Activated CD4-positive, alpha-beta T cell treated with anti-CD3 and anti-CD28 coated beads, Interleukin-2, amount 10 ng/mL, durations not matched to agents 7 days and 5 days (primary cell): ENCODE results near the gene SUN1. TPM values are rescaled to one million over a fixed set of nuclear protein-coding genes. Genes with fewer than 3 reads are reported as not detected.
"Not testable (repeated sequence)": the region's sequence is repeated elsewhere in the genome, so short reads cannot be mapped to it uniquely, and the experiment has no call there.

Experiments used
- CTCF ChIA-PET: fragments of 350-600 bp; sonication (Branson Sonifier 250); formaldehyde crosslinking; loops from one replicate; lab custom pipeline; 2021; ENCODE audit warnings: antibody characterized with exemption; lab: Charles Lee
- POLR2A ChIA-PET: fragments of 350-600 bp; sonication (Branson Sonifier 250); formaldehyde crosslinking; loops from one replicate; lab custom pipeline; 2021; ENCODE audit warnings: antibody characterized with exemption; lab: Charles Lee
- DNase-seq: peaks from one replicate; pipeline ENCODE4 v3.0.0-alpha.2; 2020
- H3K27ac Mint-ChIP-seq: one replicate; pipeline ENCODE4 v1.8.0; 2021; ENCODE audit warnings: mild to moderate bottlenecking, moderate library complexity, mixed read lengths
- H3K27me3 Mint-ChIP-seq: one replicate; pipeline ENCODE4 v1.8.0; 2021; ENCODE audit warnings: mixed read lengths
- H3K36me3 Mint-ChIP-seq: one replicate; pipeline ENCODE4 v1.8.0; 2021; ENCODE audit warnings: low read depth, mixed read lengths
- H3K4me1 Mint-ChIP-seq: one replicate; pipeline ENCODE4 v1.8.0; 2021; ENCODE audit warnings: mixed read lengths
- H3K4me3 Mint-ChIP-seq: one replicate; pipeline ENCODE4 v1.8.0; 2021; ENCODE audit warnings: mild to moderate bottlenecking, moderate library complexity, mixed read lengths
- H3K9me3 Mint-ChIP-seq: one replicate; pipeline ENCODE4 v1.8.0; 2021; ENCODE audit warnings: mixed read lengths
- total RNA-seq, 2 experiments: library from RNA; stranded (reverse); gene quantifications; one replicate each; pipeline ENCODE4 v1.2.3, GENCODE V29; 2021

The SUN1 gene
- total RNA-seq, 2 experiments from 2014 or later, result 76.8 to 78.5 TPM

DNA sequence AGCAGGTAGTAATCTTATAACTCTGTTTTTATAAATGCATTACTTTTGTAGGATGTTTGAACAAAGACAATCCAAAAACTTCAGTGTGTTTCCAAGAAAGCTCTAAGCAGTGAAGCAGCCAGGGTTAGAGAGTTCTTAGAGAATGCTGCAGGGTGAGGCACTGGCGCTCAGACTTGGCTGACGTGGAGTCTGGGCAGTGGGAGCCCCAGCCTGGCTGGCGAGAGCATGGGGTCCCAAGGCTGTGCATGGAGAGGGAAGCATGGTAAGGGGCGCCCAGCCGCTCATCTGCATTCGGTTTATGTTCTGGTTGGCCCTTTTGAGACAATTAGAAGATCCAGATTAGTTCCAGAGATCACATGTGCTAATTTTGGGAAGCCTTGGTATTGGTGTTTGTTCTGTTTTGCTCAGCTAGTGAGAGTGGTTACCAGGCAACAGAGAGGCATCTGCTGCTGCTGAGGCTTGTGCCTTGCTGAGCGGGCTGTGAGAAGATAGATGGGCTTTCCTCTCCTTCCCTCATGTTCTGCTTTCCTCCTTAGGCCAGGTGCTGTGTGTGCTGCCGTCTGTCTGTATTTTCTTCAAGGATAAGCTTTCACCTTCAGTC, 10.3 kb downstream of the SUN1 start:
- ChIA-PET POLR2A (interaction anchor here (0.6 kb wide), 1 partner anchor 333 kb away, joined by 3 read pairs; no protein-coding TSS in a partner anchor), CTCF (interaction anchor here (1.3 kb wide), 1 partner anchor 11 kb away, joined by 5 read pairs; the partner anchor contains the start of gene SUN1)
- Mint-ChIP-seq H3K36me3 (peaks cover 33% of the 10 kb centered on the region), H3K4me1 (peaks cover 1% of the 10 kb centered on the region), H3K27ac (no peak overlapping the region), H3K27me3 (no peaks in the 10 kb centered on the region), H3K4me3 (no peak overlapping the region), H3K9me3 (no peaks in the 10 kb centered on the region)
- no peak for DNase-seq

DNA sequence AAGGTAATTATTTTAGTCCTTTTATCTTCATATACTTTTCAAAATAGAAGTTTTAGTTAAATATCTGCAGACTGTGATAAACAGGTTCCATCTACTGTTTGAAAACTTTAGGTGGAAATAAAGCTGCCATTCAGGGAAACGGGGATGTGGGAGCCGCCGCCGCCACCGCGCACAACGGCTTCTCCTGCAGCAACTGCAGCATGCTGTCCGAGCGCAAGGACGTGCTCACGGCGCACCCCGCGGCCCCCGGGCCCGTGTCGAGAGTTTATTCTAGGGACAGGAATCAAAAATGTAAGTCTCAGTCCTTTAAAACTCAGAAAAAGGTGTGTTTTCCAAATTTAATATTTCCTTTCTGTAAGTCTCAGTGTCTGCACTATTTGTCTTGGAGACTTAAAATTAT, 11.0 kb downstream of the SUN1 start:
- Mint-ChIP-seq H3K4me3 (no peak overlapping the region), H3K4me1 (peaks cover 1% of the 10 kb centered on the region), H3K27me3 (no peaks in the 10 kb centered on the region), H3K27ac (no peak overlapping the region), H3K9me3 (peaks cover 1% of the 10 kb centered on the region), H3K36me3 (peaks cover 36% of the 10 kb centered on the region)
- no peak for DNase-seq
- ChIA-PET CTCF (no interaction called here), POLR2A (interaction anchor here (0.6 kb wide), 1 partner anchor 333 kb away, joined by 3 read pairs; no protein-coding TSS in a partner anchor)

DNA sequence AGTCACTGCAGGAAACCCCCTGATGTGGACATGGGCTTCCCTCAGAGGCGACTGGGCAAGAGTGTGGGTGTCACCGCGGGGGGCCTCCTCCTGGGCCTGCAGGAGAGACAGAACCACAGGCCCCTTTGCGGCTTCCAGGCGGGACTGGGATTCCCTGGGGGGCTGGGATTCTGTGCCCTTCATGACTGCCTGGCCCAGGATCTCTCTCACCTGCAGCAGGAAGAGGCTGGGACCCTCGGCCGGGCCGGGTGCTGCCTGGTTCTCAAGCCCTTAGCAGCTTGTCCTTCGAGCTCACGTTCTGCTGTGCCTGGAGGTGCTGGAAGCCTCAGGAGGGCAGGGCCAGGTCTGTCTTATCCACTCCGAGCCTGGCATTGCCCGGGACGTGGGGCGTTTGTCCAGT, 11.8 kb downstream of the SUN1 start:
- H3K4me3 Mint-ChIP-seq, result no peak overlapping the region
- no peak for DNase-seq
- H3K4me1 Mint-ChIP-seq, result peaks cover under 1% of the 10 kb centered on the region
- no peak overlapping the region for H3K27ac Mint-ChIP-seq
- ChIA-PET CTCF (interaction anchor here (0.6 kb wide), 1 partner anchor 281 kb away, joined by 3 read pairs; no protein-coding TSS in a partner anchor), POLR2A (no interaction called here)
- peaks cover 39% of the 10 kb centered on the region for H3K36me3 Mint-ChIP-seq
- peaks cover 2% of the 10 kb centered on the region for H3K9me3 Mint-ChIP-seq
- H3K27me3 Mint-ChIP-seq, result no peaks in the 10 kb centered on the region

DNA sequence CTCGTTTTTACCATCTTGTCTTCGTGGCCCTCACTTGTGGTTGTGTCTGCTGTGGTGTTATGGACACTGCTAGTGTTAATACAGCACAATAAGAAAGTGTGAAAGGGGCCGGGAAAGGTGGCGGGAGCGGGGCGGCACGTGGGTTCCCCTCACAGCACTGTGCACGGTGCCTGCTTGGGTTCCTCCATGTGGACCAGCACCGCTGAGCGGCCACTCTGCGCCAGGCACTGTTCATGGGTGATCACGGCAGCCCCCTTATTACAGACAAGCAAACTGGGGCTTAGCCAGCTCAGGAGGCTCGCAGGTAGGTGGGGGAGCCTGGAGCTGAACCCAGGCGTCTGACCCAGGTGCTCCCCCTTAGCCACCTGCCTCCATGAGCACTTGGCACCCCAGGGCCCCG, 12.2 kb downstream of the SUN1 start:
- Mint-ChIP-seq H3K4me1 (no peaks in the 10 kb centered on the region), H3K27me3 (no peaks in the 10 kb centered on the region), H3K4me3 (no peak overlapping the region), H3K27ac (no peak overlapping the region), H3K36me3 (peaks cover 40% of the 10 kb centered on the region), H3K9me3 (peaks cover 2% of the 10 kb centered on the region)
- no peak for DNase-seq
- CTCF ChIA-PET, result no interaction called here
- POLR2A ChIA-PET, result no interaction called here

DNA sequence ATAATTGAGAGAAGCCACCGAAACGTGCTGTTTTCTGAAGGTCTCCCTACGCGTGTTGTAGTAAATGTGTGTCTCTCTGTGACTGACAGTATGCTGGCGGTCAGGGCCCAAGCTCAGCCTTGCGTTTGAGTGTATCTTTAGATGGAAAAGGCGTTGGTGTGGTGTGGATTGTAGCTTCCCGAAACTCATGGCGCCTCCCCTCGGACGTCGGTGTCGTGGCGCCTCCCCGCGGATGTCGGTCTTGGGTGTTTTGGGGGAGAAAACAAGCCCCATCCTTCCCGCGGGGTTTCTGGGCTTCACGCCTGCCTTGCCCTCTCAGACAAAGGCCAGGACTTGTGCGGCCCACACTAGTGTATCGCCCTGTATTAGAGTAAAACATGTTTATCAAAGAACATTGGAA, 12.8 kb downstream of the SUN1 start:
- Mint-ChIP-seq H3K9me3 (peaks cover 2% of the 10 kb centered on the region), H3K36me3 (peaks cover 39% of the 10 kb centered on the region), H3K4me3 (no peak overlapping the region), H3K27ac (no peak overlapping the region), H3K4me1 (no peaks in the 10 kb centered on the region), H3K27me3 (no peaks in the 10 kb centered on the region)
- no peak for DNase-seq
- CTCF ChIA-PET, result no interaction called here
- POLR2A ChIA-PET, result no interaction called here

DNA sequence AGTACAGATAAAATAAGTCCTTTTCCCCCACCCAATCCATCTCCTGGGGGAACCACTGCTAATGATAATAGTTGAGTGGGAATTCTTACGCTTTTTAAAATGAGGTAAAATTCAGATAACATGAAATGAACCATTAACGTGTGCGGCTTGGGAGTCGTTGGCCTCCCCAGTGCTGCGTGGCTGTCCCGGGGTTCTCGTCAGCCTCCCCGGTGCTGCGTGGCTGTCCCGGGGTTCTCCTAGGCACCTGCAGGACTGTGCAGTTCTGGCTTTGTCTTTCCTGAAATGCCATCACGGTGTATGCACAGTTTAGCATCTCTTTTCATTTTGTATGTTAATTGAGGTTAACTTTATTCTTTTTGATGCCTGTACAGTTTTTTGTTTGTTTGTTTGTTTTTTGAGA, 13.5 kb downstream of the SUN1 start:
- CTCF ChIA-PET, result no interaction called here
- no peak overlapping the region for H3K27ac Mint-ChIP-seq
- DNase-seq, result no peak
- H3K36me3 Mint-ChIP-seq, result peaks cover 38% of the 10 kb centered on the region
- POLR2A ChIA-PET, result no interaction called here
- no peak overlapping the region for H3K4me3 Mint-ChIP-seq
- H3K9me3 Mint-ChIP-seq, result peaks cover 2% of the 10 kb centered on the region
- no peaks in the 10 kb centered on the region for H3K4me1 Mint-ChIP-seq
- no peaks in the 10 kb centered on the region for H3K27me3 Mint-ChIP-seq

DNA sequence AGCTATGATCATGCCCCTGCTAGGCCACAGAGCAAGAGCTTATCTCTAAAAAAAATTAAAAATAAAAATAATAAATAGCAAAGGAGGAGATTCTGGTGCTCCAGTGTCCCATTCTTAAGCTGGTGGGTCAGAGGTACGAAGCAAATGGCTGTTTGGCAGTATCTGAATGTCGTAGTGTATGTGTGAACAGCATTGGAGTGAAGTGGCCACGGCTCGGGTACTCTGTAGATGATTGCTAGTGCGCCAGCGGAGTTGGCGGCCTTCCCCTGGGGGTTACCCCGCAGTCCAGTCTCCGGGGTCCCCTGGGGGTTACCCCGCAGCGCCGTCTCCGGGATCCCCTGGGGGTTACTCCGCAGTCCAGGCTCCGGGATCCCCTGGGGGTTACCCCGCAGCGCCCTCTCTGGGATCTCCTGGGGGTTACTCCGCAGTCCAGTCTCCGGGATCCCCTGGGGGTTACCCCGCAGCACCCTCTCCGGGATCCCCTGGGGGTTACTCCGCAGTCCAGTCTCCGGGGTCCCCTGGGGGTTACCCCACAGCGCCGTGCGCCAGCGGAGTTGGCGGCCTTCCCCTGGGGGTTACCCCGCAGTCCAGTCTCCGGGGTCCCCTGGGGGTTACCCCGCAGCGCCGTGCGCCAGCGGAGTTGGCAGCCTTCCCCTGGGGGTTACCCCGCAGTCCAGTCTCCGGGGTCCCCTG, 14.8 kb downstream of the SUN1 start:
- CTCF ChIA-PET, result interaction anchor here (0.9 to 1.1 kb wide), 2 partner anchors 82 to 583 kb away, joined by 3 to 4 read pairs; no protein-coding TSS in a partner anchor
- DNase-seq, H3K4me1 Mint-ChIP-seq, H3K4me3 Mint-ChIP-seq, H3K27ac Mint-ChIP-seq, H3K27me3 Mint-ChIP-seq, POLR2A ChIA-PET, H3K9me3 Mint-ChIP-seq: not testable (repeated sequence)
- peaks cover 33% of the 10 kb centered on the region for H3K36me3 Mint-ChIP-seq

DNA sequence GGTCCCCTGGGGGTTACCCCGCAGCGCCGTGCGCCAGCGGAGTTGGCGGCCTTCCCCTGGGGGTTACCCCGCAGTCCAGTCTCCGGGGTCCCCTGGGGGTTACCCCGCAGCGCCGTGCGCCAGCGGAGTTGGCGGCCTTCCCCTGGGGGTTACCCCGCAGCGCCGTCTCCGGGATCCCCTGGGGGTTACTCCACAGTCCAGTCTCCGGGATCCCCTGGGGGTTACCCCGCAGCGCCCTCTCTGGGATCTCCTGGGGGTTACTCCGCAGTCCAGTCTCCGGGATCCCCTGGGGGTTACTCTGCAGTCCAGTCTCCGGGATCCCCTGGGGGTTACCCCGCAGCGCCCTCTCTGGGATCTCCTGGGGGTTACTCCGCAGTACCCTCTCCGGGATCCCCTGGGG, 15.5 kb downstream of the SUN1 start:
- POLR2A ChIA-PET, DNase-seq, H3K27me3 Mint-ChIP-seq, H3K4me1 Mint-ChIP-seq, H3K4me3 Mint-ChIP-seq, H3K27ac Mint-ChIP-seq, H3K9me3 Mint-ChIP-seq: not testable (repeated sequence)
- peaks cover 29% of the 10 kb centered on the region for H3K36me3 Mint-ChIP-seq
- CTCF ChIA-PET, result interaction anchor here (0.6 to 1.5 kb wide), 2 partner anchors 15 to 531 kb away, joined by 3 to 4 read pairs; partner anchors contain the start of gene SUN1

DNA sequence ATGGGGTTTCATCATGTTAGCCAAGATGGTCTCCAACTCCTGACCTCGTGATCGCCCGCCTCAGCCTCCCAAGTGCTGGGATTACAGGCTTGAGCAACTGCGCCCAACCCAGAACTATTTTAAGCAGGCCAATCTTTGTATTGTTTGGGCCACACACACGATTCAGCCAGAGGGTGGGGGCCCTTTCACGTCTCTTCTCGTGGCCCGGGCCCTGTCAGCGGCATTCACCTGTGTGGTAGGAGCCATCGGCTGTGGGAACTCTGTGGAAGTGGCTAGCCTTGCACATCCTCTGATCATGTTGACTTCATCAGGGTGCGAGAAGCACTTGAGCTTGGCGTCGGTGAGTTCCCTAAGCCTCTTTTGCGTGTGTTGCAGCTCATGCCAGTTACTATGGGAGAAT, 16.9 kb downstream of the SUN1 start:
- H3K27me3 Mint-ChIP-seq, result no peaks in the 10 kb centered on the region
- peaks cover 27% of the 10 kb centered on the region for H3K36me3 Mint-ChIP-seq
- H3K4me1 Mint-ChIP-seq, result no peaks in the 10 kb centered on the region
- POLR2A ChIA-PET, result no interaction called here
- CTCF ChIA-PET, result interaction anchor here (1.5 to 2.1 kb wide), 2 partner anchors 16 to 24 kb away, joined by 4 to 6 read pairs; partner anchors contain the start of gene SUN1
- no peak overlapping the region for H3K27ac Mint-ChIP-seq
- DNase-seq, result no peak
- H3K4me3 Mint-ChIP-seq, result no peak overlapping the region
- peaks cover 2% of the 10 kb centered on the region for H3K9me3 Mint-ChIP-seq

DNA sequence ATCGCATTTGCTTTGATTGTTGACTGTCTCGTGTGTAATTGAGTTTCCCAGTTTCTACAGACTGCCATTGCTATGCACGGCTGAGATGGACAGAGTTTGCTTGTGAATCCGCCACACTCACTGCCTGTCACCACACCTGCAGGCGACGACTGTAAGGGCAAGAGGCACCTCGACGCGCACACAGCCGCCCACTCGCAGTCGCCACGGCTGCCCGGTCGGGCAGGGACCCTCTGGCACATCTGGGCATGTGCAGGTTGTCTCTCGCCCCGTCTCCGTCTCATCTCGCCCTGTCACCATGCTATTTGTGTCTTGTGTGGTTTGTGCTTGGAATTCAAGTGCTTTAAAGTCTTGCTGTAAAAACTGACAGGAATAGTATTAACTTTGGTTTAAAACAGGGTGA, 17.5 kb downstream of the SUN1 start:
- ChIA-PET CTCF (interaction anchor here (2.1 kb wide), 1 partner anchor 23 kb away, joined by 6 read pairs; no protein-coding TSS in a partner anchor), POLR2A (no interaction called here)
- no peaks in the 10 kb centered on the region for H3K4me1 Mint-ChIP-seq
- no peak overlapping the region for H3K27ac Mint-ChIP-seq
- H3K4me3 Mint-ChIP-seq, result no peak overlapping the region
- peaks cover 31% of the 10 kb centered on the region for H3K36me3 Mint-ChIP-seq
- DNase-seq, result no peak
- H3K9me3 Mint-ChIP-seq, result peaks cover 2% of the 10 kb centered on the region
- H3K27me3 Mint-ChIP-seq, result no peaks in the 10 kb centered on the region

DNA sequence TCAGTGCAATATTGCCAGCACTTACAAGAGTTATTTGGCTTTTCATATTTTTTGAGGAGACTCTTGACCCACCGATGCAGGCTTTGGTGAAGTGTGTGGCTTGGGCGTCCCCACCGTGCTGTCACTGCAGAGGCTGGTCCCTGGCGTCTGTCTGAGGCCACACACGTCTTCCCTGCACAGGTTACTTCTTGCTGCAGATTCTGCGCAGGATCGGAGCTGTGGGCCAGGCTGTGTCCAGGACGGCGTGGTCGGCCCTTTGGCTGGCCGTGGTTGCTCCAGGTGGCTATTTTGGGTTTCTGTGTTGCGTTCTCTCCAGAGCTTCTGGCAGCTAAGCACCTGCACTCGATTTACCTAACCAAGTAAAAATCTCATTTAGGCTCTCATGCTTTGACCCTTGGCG, 18.9 kb downstream of the SUN1 start:
- H3K9me3 Mint-ChIP-seq, result peaks cover 2% of the 10 kb centered on the region
- DNase-seq, result no peak
- no peaks in the 10 kb centered on the region for H3K4me1 Mint-ChIP-seq
- ChIA-PET CTCF (interaction anchor here (1.5 kb wide), 1 partner anchor 11 kb away, joined by 3 read pairs; no protein-coding TSS in a partner anchor), POLR2A (no interaction called here)
- H3K27ac Mint-ChIP-seq, result no peak overlapping the region
- no peaks in the 10 kb centered on the region for H3K27me3 Mint-ChIP-seq
- H3K4me3 Mint-ChIP-seq, result no peak overlapping the region
- H3K36me3 Mint-ChIP-seq, result peaks cover 30% of the 10 kb centered on the region

DNA sequence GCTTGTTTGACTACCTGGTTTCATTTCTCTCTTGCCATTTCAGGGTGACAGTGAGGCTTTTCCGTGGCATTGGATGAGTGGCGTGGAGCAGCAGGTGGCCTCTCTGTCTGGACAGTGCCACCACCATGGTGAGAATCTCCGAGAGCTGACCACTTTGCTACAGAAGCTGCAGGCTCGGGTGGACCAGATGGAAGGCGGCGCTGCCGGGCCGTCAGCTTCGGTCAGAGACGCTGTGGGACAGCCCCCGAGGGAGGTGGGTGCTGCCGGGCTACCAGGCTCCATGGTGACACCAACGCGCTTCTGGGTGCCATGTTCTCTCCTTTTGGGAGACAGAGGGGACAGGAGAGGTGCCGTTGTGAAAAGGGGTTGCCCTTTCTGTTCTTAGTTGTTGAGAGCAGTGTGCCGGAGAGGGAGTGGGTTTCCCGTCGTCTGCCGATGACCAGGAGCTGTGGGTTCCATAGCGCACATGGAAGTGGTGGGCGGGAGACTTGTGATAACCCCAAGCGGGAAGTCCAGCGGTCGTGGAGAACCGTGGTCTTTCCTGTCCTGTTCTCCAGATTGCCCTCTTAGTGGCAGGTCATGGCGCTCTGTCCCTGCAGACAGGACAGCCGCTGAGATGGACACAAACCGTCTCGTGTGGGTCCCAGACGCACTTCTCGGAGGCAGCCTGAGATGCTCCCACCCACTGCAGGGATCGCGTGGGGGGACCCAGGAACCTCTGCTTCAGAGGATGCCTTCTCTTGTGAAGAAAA, 21.3 kb downstream of the SUN1 start:
- H3K9me3 Mint-ChIP-seq, result no peaks in the 10 kb centered on the region
- POLR2A ChIA-PET, result no interaction called here
- H3K27me3 Mint-ChIP-seq, result no peaks in the 10 kb centered on the region
- no peak overlapping the region for H3K27ac Mint-ChIP-seq
- H3K4me1 Mint-ChIP-seq, result no peaks in the 10 kb centered on the region
- CTCF ChIA-PET, result no interaction called here
- H3K4me3 Mint-ChIP-seq, result no peak overlapping the region
- no peak for DNase-seq
- H3K36me3 Mint-ChIP-seq, result peaks cover 26% of the 10 kb centered on the region
